LNCaP clone FGC (cell line): Measurements from ENCODE around the gene ADGRG7.
A peak's percentile ranks its signal among the peaks of the same experiment; 100 is the strongest.

ENCODE experiments used
- DNase-seq: peaks from one replicate; pipeline ENCODE4 v3.0.0-alpha.2; 2011; ENCODE audit warnings: low read depth
- H3K4me3 ChIP-seq: 2 replicates; pipeline ENCODE4 v1.5.1; 2011; ENCODE audit warnings: mild to moderate bottlenecking, low read depth, low read length, control low read depth
- CTCF ChIP-seq: IDR thresholded peaks from 2 replicates; pipeline ENCODE4 v1.5.1; 2012; ENCODE audit warnings: mild to moderate bottlenecking; ENCODE audit not compliant: control insufficient read depth, insufficient read depth; ENCODE audit errors: extremely low read depth

ADGRG7 gene

GRCh38 chr3:100709842-100710260 is 100.5 kb downstream of the ADGRG7 start:
- DNase-seq, result no peak
- H3K4me3 ChIP-seq, result peak overlapping the region; percentile 79
- no peak for TF ChIP-seq CTCF

DNA sequence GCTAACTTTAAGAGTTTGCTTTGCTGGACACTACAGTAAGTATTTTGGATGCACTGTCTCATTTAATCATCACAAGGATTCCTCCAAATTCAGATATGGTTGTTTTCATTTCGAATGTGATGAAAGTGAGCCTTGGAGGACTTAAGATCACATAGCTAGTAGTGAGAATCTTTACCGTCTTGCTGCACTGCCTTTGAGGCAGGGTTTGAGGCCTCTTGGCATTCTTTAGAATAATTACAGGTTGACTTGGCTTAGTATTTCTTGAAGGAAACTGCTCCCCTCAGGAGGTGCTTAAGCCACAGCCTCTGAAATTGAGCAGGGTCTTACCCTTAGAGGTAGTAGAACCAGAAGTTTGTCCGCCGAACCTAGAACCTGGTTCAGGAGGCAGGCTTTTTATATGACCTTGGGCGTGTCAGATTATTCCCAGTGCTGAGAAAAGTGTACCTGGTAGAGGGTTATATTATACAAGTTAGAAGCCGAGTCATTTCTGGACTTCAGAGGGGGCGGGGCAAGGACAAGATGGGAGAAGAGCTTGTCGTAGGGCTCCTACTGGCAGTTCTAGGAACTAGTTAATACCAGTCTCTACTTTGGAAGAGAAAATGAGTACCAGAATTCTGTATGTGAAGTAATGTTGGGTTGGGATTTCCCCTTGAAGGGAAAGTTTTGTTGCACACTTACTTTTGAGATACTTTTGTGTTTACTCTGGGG is 101.0 kb downstream of the ADGRG7 start:
- no peak for DNase-seq
- H3K4me3 ChIP-seq, result peak overlapping the region; percentile 79
- peak; percentile 17; the same call in 1 of the 2 replicates for TF ChIP-seq CTCF

DNA sequence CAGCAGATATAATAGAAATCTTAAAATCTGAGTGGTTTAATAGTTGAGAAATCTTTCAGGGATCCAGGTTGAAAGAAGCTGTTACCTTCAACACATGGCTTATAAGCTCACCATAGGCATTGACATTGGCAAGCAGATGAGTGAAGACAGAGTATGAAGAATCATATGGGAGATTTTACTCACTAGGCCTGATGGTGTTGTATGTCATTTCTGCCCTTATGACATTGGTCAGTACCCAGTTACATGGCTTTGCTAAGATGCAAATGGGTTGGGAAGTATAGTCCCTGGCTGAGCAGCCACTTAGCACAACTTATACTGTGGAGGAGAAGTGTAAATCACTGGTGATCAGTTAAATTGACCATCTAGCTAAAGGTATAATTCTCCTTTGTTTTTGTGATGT is 105.8 kb downstream of the ADGRG7 start:
- DNase-seq, result no peak
- TF ChIP-seq CTCF, result no peak
- no peak overlapping the region for H3K4me3 ChIP-seq

DNA sequence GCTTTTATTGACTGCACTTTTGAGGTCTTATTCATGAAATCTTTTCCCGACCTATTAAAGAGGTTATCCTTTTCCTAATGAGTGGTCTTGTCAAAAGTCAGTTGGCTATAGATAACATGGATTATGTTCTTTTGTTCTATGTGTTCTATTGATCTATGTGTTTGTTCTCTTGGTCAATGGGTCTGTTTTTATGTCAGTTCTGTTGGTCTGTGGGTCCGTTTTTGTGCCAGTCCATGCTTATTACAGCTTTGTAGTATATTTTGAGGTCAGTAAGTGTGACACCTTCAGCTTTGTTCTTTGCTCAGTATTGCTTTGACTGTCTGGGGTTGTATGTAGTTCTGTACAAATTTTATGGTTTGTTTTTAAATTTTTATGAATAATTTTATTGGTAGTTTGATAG is 107.7 kb downstream of the ADGRG7 start:
- DNase-seq, result no peak
- no peak overlapping the region for H3K4me3 ChIP-seq
- no peak for TF ChIP-seq CTCF

DNA sequence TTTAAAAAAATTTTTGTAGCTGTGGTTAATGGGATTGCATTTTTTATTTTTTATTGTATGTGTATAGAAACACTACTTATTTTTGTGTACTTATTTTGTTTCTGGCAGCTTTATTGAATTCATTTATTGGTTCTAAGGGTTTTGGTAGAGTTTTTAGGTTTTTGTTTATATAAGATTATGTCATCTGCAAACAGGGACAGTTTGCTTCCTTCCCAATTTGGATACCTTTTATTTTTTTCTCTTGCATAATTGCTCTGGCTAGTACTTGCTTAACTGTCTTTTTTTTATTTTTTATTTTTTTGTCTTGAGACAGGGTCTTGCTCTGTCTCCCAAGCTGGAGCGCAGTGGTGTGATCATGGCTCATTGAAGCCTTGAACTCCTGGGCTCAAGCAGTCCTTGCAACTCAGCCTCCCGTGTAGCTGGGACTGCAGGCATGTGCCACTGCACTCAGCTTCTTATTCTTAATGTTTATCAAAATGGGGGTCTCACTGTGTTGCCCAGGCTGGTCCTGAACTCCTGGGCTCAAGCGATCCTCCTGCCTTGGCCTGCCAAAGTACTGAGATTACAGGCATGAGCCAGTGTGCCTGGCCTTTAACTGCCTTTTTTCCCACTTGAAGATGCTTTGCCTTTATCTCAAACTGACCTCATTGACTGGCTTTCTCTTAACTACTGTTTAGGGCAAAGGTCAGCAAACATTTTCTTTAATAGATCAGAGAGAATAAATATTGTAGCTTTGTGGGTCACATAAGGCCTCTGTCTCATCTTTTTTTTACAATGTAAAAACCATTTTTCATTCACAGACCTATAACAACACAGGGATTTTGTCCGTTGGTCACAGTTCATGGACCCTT is 108.5 kb downstream of the ADGRG7 start:
- peak overlapping the region; percentile 17; the same call in 1 of the 2 replicates for H3K4me3 ChIP-seq
- TF ChIP-seq CTCF, result no peak
- DNase-seq, result no peak

DNA sequence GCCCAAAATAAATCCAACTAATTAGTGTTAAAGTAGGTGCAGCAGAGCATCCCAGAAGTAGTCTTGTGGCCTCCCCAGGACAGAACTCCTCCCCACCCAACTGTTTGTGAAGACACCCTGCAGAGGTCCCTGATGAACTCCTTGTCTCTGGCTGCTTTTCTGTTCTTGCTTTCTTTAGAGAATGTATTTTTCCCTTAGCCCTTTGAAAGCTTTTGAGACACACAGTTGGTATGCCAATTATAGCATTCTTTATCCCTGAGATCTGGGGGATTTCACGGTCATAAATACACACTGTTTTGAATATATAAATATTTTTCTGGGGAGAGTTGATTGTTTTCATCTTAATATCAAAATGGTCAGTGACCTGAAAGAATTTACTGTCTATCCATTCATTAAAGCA is 109.7 kb downstream of the ADGRG7 start:
- no peak overlapping the region for H3K4me3 ChIP-seq
- TF ChIP-seq CTCF, result no peak
- DNase-seq, result no peak
